NB4 (cell line): ENCODE data around the gene RNF220.

Experiments
- DNase-seq: peaks from one replicate; pipeline ENCODE4 v3.0.0; 2010; ENCODE audit warnings: low read depth
- H3K4me3 ChIP-seq: one replicate; pipeline ENCODE4 v1.5.1; 2011; ENCODE audit warnings: mild to moderate bottlenecking, low read depth, low read length, moderate library complexity
- MYC ChIP-seq: IDR thresholded peaks from 2 replicates; pipeline ENCODE4 v1.6.1; 2011; ENCODE audit warnings: low read depth, low read length
- POLR2A ChIP-seq: IDR thresholded peaks from 2 replicates; pipeline ENCODE4 v1.6.1; 2011; ENCODE audit warnings: mild to moderate bottlenecking; ENCODE audit not compliant: insufficient read length; ENCODE audit errors: extremely low read depth
- TF ChIP-seq, protein P1 (sequence below): IDR thresholded peaks from one replicate; pipeline ENCODE4 v1.5.1; 2012; ENCODE audit warnings: low read depth, low read length
- TF ChIP-seq, protein P2 (sequence below): IDR thresholded peaks from 2 replicates; pipeline ENCODE4 v1.6.1; 2011; ENCODE audit warnings: low read depth, low read length

RNF220 gene

DNA sequence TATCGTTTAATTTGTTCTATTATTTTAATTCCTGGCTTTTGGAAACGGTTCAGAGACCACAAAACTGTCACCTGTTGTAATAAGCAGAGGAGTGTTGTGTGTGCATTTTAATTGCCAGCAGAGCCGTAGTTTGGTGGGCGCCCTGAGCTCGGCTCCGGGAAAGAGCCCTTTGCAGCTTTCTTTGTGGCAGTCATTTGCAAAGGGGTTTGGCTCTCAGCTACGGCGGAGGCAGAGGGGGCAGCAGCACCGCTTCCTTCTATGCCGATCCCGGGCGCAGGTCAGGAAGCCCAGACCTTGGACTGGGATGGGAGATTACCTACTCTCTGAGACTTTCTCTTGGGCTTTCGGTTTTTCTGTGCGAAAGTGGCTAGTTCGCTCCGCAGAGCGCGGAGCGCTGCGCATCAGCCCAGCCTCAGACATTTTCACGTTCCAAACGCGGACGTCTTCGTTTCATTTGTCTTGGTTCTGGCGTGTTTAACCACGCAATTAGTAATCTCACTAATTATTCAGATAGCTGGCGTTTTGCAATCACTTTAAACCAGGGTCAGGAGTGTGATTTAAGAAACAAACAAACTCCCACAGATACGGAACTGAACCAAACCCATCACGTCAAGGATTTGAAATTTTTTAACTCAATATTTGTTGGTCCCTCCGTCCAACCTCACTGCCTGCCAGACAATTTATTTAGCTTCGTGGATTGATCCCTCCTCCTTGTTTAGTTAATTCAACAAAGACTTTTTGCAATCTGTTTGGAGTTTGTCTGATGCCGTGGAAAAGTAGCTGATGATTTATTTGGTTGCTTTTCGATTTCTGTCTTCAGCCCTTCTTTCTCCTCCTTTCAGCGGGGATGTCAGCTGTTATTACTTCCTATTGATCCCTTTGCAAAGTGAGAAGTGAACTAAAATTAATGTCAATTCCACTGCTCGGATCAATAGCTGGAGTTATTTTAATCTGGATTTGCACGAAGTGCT is 3.9 kb downstream of the RNF220 start:
- no peak for DNase-seq
- H3K4me3 ChIP-seq: no peak overlapping the region
- TF ChIP-seq POLR2A (no peak), MYC (no peak)
- TF ChIP-seq, protein P1, sequence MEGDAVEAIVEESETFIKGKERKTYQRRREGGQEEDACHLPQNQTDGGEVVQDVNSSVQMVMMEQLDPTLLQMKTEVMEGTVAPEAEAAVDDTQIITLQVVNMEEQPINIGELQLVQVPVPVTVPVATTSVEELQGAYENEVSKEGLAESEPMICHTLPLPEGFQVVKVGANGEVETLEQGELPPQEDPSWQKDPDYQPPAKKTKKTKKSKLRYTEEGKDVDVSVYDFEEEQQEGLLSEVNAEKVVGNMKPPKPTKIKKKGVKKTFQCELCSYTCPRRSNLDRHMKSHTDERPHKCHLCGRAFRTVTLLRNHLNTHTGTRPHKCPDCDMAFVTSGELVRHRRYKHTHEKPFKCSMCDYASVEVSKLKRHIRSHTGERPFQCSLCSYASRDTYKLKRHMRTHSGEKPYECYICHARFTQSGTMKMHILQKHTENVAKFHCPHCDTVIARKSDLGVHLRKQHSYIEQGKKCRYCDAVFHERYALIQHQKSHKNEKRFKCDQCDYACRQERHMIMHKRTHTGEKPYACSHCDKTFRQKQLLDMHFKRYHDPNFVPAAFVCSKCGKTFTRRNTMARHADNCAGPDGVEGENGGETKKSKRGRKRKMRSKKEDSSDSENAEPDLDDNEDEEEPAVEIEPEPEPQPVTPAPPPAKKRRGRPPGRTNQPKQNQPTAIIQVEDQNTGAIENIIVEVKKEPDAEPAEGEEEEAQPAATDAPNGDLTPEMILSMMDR: no peak
- TF ChIP-seq, protein P2, sequence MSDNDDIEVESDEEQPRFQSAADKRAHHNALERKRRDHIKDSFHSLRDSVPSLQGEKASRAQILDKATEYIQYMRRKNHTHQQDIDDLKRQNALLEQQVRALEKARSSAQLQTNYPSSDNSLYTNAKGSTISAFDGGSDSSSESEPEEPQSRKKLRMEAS: no peak

DNA sequence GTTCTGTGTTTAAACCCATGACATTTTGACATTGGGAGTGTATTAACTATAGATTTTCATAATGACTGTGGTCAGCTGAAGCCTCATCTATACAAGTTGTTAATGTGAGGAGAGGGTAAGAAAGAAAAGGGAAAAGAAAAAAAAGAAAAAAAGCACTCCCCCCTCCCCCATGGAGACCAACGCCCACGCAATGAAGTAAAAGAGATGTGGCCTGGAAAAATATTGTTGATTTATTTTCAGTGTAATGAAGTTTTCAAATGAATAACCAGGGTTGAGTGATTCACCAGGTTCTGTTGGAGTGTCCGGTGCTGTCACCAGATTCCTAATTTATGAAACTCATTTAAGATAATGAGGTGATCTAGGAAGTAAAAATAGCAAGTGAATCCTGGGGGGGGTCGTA is 4.7 kb downstream of the RNF220 start:
- no peak overlapping the region for H3K4me3 ChIP-seq
- no peak for DNase-seq
- no peak for TF ChIP-seq POLR2A
- no peak for TF ChIP-seq MYC
- TF ChIP-seq, protein P2: no peak
- TF ChIP-seq, protein P1: no peak

DNA sequence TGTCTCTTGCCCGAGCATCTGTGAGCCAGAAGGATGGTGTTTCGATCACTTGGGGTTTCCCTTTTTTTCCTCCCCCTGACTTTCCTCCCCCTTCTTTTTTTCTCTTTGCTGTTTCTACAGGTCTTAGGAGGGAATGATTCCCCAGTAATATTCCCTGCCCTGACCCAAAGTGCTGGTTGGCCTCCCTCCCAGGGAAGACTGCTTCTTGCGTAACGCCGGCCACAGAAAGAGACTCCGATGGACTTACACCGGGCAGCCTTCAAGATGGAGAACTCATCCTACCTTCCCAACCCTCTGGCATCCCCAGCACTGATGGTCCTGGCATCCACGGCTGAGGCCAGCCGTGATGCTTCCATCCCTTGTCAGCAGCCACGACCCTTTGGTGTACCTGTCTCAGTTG is 6.8 kb downstream of the RNF220 start:
- DNase-seq: no peak
- H3K4me3 ChIP-seq: no peak overlapping the region
- TF ChIP-seq, protein P1: no peak
- TF ChIP-seq, protein P2: no peak
- TF ChIP-seq MYC (no peak), POLR2A (no peak)

DNA sequence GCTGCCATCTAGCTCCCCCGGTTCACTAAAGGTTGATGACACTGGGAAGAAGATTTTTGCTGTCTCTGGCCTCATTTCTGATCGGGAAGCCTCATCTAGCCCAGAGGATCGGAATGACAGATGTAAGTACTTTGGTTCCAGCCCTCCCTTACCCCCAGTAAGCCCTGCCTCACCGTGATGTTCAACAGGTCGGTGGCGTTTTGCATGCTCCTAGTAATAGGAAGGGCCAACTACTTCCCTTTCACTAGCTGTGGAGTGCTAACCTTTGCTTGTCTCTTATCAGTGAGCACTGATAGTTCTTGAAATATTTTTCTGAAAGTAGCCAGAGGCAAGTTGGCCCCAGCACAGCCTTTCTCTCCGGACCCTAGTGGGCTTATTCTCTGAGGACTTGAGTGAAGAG is 7.5 kb downstream of the RNF220 start:
- H3K4me3 ChIP-seq: no peak overlapping the region
- no peak for TF ChIP-seq POLR2A
- no peak for TF ChIP-seq MYC
- TF ChIP-seq, protein P2: no peak
- TF ChIP-seq, protein P1: no peak
- no peak for DNase-seq

DNA sequence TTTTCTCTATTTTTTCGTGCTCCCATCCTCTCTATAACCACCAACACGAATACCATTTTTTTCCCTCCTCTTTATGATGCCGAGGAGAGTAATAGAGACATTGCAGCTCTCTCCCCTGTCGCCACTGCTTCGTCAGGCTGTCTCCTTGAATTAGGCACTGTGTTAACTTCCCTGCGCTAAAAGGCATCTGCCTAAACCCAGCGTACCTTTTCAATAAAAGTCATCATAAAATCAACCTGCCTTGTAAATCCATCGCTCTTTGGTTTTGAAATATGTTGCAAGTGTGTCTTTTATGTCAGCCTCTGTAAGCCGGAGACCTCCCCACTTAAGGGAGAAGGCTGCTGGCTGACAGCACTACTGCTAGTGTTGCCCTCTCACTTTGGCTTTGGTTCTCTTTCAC is 8.7 kb downstream of the RNF220 start:
- no peak for DNase-seq
- TF ChIP-seq POLR2A (no peak), MYC (no peak)
- TF ChIP-seq, protein P1: no peak
- H3K4me3 ChIP-seq: no peak overlapping the region
